Measurements from ENCODE around the gene SMIM29.

Gene SMIM29

DNA sequence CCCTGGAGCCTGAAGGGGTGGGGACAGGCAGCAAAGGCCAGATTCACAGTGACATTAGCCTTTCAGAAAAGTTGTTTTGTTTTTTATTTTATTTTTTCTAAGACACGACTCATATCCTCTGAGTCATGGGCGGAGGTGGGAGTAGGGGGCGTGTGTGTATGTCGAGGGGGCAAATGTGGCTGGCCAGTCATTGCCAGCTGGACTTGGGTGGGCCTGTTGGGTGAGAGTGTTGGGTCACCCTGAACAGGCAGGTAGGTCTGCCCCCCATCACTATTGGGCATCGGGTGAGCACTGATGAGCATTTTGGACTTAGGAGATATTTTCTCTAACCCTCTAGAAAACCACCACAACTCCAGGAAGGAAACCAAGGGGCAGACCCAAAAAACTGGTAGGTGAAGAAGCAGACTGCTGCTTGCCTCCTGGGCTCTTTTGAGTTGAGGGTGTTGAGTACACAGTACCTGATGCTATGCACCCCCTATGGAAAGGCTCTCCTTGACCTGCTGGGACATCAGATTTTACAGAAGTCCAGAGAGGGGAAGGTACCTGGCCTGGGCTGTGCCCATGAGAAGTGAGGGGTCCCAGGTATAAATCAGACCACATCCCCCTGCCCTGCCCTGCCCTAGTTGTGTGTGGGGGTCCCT is 5.6 kb downstream of the SMIM29 start:
- in situ Hi-C loops (cut with HindIII; ENCODE audit: low sequenced_read_pairs), result no loop called here
- H3K4me3 ChIP-seq (ENCODE audit: low read depth, low read length), result no peak overlapping the region
- no peak for DNase-seq (ENCODE audit: low read depth)
- TF ChIP-seq, protein P1, sequence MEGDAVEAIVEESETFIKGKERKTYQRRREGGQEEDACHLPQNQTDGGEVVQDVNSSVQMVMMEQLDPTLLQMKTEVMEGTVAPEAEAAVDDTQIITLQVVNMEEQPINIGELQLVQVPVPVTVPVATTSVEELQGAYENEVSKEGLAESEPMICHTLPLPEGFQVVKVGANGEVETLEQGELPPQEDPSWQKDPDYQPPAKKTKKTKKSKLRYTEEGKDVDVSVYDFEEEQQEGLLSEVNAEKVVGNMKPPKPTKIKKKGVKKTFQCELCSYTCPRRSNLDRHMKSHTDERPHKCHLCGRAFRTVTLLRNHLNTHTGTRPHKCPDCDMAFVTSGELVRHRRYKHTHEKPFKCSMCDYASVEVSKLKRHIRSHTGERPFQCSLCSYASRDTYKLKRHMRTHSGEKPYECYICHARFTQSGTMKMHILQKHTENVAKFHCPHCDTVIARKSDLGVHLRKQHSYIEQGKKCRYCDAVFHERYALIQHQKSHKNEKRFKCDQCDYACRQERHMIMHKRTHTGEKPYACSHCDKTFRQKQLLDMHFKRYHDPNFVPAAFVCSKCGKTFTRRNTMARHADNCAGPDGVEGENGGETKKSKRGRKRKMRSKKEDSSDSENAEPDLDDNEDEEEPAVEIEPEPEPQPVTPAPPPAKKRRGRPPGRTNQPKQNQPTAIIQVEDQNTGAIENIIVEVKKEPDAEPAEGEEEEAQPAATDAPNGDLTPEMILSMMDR (IDR thresholded peaks at IDR 0.05; ENCODE audit: low read depth, low read length, missing control alignments), result no peak

DNA sequence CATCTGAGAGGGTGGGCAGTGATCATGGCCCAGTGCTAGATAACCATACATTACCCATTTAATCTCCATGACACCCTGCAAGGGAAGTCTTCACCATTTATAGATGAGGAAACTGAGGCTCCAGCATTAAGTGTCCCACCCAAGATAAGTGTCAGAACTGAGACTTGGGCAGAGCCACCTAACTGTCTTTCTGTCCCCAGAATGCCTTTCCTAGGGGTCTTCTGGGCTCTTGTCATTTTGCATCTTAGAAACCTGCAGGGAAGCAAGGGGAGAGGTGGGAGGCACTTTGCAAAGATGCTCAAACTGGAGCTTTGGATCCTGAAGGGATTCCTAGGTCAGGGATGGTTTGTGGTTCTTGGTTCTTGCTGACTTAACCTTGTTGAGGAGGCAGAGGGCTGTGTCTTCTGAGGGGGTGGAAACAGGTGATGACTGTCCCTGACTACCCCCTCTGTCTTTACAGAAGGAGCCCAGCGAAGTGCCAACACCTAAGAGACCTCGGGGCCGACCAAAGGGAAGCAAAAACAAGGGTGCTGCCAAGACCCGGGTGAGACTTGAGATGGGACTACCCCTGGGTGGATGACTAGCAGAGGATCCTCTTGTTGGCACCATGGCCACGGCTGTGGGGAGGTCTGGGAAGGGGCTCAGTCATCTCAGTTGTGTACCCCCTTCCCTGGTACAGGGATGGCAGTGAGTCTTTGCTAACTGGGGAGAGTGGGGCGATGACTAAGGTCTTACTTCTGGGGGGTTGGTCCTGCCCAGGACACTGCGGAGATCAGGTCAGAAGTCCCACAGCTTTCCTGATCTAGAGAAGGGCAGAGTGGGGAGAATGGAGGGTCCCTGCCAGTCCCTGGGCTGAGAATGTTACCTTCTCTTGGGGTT is 6.3 kb downstream of the SMIM29 start:
- in situ Hi-C loops (cut with HindIII; ENCODE audit: low sequenced_read_pairs), result no loop called here
- TF ChIP-seq, protein P1 (IDR thresholded peaks at IDR 0.05; ENCODE audit: low read depth, low read length, missing control alignments), result no peak
- DNase-seq (ENCODE audit: low read depth), result no peak
- no peak overlapping the region for H3K4me3 ChIP-seq (ENCODE audit: low read depth, low read length)

DNA sequence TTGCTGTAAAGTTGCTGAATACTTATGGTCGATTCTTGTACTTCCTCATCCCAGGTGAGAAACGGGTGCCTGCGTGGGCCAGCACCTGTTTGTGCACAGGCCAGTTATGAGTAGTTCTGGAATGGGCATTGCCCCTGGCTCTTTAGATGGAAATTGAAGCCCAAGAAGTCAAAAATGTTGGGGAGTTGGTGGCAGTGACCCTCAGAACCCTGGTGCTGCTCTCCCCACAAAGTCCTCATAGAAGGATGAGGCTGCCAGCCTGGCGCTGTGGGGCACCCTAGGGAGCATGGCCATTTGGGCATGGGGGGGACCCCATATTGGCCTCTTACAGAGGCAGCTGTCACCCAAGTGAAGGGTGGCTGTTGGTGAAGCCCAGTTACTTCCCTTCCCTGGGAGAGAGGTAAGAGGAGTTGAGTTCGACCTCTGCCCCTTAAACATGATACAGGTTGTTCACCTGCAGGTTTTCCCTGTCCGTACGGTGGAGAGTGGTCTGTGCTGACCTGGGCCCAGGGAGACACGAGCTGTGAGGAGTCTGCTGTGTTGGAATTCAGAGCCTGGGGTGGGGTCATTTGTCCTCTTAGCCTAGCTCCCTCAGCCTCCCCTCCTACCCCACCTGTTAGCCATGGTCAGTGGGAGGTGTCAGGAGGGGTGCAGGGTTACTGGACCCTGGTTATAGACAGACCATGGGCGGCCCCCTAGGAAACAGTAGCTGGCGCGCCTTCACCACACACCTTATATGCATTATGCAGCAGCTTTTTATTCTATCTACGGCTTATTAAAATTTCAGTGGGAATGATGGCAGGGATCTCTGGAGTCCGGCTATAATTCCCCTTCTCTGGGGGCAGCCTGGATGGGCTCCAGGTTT is 7.2 kb downstream of the SMIM29 start:
- no peak overlapping the region for H3K4me3 ChIP-seq (ENCODE audit: low read depth, low read length)
- TF ChIP-seq, protein P1 (IDR thresholded peaks at IDR 0.05; ENCODE audit: low read depth, low read length, missing control alignments), result no peak
- DNase-seq (ENCODE audit: low read depth), result no peak
- in situ Hi-C loops (cut with HindIII; ENCODE audit: low sequenced_read_pairs), result no loop called here

- no peak overlapping the region for H3K4me3 ChIP-seq (ENCODE audit: low read depth, low read length)
- DNase-seq (ENCODE audit: low read depth), result no peak
- TF ChIP-seq, protein P1 (IDR thresholded peaks at IDR 0.05; ENCODE audit: low read depth, low read length, missing control alignments), result no peak
Observed at GRCh38 chr6:34240329-34241248, 8.2 kb downstream of the SMIM29 start.

DNA sequence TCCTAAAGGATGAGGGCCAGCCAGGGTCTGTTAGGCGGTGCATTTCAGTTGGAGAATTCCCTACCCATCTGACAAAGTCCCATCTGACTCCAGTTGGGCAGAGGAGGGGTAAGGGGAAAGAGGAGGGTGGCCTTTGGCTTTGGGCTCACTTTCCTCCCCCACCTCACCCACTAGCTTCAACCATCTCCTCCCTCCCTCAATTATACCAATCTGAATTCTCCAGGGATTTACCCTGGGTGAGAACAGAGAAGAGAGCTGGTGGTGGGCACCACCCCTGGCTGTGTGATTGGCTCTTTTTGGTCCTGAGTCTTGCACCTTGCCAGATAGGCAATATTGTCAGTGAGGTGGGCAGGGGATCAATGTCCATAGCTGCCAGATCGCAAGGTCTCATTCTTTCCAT is 8.9 kb downstream of the SMIM29 start:
- no peak overlapping the region for H3K4me3 ChIP-seq (ENCODE audit: low read depth, low read length)
- TF ChIP-seq, protein P1 (IDR thresholded peaks at IDR 0.05; ENCODE audit: low read depth, low read length, missing control alignments), result no peak
- DNase-seq (ENCODE audit: low read depth), result no peak
- in situ Hi-C loops (cut with HindIII; ENCODE audit: low sequenced_read_pairs), result no loop called here

More at GRCh38 chr6:34240329-34241248, 8.2 kb downstream of the SMIM29 start:
- in situ Hi-C loops (cut with HindIII; ENCODE audit: low sequenced_read_pairs), result no loop called here

Measured in astrocyte of the cerebellum (primary cell).